Measurements from ENCODE around the gene ACSL1.
"Not testable (repeated sequence)": the region's sequence is repeated elsewhere in the genome, so short reads cannot be mapped to it uniquely, and the experiment has no call there.

ACSL1 gene

GRCh38 chr4:184825896-184826690 is at the start of gene ACSL1:
Gene ACSL1, minus strand, starts transcription at chr4:184825968. Its CDS starts 22,454 bp downstream, at chr4:184803514.
- peak in 1 of 2 experiments; percentile 38 for DNase-seq

DNA sequence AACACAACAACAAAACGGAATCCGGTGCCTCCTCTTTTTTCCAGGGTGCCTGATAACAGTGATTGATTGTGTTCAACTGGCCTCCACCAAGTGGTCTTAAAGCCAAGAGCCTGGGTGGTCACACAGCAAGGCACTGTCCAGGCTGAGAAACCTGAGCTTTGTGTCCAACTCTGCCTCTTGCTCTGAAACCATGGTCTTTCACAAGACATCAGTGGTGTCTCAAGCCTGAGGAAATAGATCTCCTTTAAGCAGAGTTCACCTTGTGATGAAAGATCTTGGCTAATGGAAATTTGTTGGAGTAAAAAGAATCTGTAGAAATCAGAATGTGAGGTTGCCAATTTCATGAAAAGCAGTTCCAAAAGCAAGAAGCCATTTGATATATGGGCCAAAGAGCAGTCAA is 47.3 kb upstream of the ACSL1 start:
- no peak for DNase-seq

DNA sequence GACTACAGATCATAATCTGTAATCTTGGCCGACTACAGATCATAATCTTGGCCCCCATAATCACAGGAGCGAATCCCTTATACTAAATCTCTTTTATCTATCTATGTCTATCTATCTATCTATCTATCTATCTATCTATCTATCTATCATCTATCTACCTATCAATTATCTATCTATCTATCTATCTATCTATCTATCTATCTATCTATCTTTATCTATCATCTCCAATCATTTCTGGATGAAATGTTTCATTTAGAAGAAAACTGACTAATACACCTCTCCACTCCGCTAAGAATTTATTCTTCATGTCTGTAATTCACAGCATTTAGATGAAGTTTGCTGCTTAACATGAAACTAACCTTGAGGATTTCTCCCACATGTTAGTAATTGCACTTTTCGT is 45.0 kb upstream of the ACSL1 start:
- DNase-seq: no peak

DNA sequence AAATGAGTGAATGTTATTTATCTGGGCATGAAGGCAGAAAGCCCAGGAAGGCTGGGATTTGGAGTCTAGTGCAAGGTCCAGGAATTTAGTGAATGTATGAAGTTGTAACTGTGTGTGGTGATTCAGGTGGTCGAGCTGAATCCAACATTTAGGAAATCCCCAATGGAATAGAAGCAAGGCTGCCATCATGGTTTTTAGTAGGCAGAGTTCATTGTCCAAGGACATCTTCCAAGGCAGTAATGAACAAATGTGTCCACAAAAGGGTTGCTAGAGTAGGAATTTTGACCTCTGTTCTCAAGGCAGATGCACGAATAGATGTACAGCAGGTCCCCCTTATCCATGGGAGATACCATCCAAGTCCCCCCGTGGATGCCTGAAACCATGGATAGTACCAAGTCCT is 42.9 kb upstream of the ACSL1 start:
- DNase-seq: no peak

DNA sequence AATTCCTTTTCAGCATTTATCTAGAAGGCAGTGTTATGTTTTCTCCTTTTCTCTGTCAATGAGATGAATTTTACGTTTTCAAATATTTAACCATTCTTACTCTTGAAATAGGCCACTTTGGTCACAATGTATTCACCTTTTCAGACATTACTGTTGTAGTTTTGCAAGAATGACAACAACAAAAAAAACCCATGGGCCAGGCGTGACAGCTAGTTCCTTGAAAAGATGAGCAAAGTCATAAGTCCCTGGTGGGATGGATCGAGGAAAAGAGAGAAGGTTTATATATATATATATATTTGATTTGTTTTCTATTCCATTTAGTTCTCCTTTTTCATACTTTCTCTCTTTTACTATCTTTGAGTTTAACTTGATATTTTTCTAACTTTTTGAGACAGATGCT is 38.1 kb upstream of the ACSL1 start:
- DNase-seq: no peak

- no peak for DNase-seq
Measured at GRCh38 chr4:184861047-184861446, 35.3 kb upstream of the ACSL1 start.

GRCh38 chr4:184860018-184860779 is 34.4 kb upstream of the ACSL1 start:
- DNase-seq: no peak

GRCh38 chr4:184857441-184858121 is 31.8 kb upstream of the ACSL1 start:
- no peak for DNase-seq

GRCh38 chr4:184856277-184856609 is 30.5 kb upstream of the ACSL1 start:
- DNase-seq: no peak

DNA sequence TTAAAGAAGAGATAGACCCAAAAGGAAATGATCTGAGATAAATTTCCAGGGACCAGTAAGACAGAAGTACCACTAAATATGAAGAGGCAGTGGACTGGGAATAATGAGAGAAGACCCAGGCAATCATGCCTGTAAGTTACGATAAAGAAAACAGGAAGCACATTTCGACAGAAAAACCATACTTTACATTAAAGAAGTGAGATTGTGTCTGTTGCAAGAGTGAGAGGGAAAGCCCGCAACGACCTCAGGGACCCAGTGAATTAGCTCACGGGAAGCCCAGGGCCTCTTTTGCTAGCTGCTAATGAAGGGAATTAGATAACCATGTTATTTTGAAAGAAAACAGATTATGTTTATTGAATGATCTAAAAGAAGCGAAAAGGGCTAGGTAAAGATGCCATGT is 28.9 kb upstream of the ACSL1 start:
- DNase-seq: no peak

DNA sequence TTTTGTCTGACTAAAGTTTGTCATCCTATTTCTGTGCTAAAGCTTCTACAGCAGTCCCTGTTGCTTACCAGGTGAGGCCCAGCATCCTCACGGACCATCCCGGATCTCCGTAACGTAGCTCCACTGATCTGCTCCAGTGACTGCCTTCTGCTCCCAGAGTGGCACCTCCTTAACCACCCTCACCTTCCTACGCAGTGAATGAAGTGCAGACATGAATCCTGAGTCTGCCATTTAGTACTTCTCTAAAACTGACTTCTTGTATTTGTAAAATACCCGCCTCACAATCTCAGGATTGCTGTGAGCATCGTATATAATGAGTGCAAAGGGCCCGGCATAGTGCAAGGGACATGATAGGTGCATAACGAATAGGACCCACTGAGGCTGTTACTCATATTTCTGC is 27.7 kb upstream of the ACSL1 start:
- DNase-seq: no peak

DNA sequence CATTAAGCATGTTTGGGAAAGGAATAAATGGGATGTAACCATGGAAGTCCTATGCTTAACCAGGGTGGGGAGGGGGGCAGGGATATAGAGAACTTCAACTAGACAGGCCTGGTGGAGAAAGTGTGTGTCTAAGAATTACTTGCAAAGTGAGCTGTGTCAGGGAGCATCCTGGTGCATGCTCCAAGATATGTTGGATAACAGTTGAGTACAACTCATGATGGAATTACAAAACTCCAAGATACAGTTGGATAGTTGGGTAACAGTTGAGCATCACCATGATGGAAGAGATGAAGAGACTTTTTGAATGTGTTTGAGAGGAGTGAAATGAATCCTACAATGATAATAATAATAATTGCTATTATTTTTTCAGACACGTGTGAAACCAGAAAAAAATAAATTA is 26.1 kb upstream of the ACSL1 start:
- no peak for DNase-seq

DNA sequence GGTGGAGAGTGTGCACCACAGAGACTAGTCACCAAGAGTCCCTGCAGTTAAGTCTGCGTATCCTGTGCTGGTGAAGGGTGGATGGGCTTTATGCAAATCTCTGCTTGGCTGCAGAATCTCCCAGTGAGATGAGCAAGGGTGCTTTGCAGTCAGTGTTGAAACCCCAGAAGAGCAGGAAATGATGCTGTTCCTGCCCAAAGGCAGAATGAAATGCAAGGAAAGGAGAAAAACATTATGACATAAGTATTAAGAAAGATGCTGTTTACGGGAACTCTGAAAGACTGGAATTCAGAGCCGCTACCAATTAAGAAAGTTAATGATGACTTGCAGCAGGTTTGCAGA is 25.4 kb upstream of the ACSL1 start:
- no peak for DNase-seq

GRCh38 chr4:184850431-184851199 is 24.8 kb upstream of the ACSL1 start:
- DNase-seq: no peak

GRCh38 chr4:184850018-184850417 is 24.2 kb upstream of the ACSL1 start:
- no peak for DNase-seq

GRCh38 chr4:184849185-184849584 is 23.4 kb upstream of the ACSL1 start:
- no peak for DNase-seq

DNA sequence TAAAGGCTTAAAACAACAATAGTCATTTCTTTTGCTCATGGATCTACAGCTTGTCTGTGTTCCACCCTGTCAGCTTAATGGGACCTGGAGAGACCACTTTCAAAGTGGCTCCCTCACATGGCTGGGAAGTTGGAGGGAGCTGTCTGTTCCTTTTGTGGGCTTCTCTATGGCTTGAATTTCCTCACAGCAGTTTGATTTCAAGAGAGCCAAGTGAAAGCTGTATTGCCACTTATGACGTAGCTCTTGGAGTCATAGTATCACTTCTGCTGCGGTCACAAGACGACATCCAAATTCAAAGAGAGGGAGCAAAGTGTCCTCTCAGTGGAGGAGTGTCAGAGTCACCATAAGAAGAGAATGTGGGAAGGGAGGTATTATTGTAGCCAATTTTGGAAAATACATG is 22.7 kb upstream of the ACSL1 start:
- no peak for DNase-seq

GRCh38 chr4:184846531-184846930 is 20.8 kb upstream of the ACSL1 start:
- no peak for DNase-seq

- DNase-seq: no peak
Measured at GRCh38 chr4:184845367-184846021, 19.7 kb upstream of the ACSL1 start.

DNA sequence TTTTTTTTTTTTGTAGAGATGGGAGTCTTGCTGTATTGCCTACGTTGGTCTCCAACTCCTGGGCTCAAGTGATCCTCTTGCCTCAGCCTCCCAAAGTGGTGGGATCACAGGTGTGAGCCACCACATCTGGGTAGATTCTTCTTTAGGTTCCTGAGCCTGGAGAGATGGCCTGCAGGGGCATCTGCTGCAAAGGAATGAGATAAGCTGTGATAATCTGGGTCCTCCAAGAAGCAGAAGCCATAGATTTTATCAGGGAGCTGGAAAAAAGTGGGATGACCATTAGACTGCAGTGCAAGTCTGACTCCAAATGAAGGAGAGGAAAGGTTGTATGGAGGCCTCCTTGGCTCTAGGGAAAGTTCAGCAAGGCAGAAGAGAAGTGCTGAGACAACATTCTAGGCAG is 19.0 kb upstream of the ACSL1 start:
- no peak for DNase-seq

DNA sequence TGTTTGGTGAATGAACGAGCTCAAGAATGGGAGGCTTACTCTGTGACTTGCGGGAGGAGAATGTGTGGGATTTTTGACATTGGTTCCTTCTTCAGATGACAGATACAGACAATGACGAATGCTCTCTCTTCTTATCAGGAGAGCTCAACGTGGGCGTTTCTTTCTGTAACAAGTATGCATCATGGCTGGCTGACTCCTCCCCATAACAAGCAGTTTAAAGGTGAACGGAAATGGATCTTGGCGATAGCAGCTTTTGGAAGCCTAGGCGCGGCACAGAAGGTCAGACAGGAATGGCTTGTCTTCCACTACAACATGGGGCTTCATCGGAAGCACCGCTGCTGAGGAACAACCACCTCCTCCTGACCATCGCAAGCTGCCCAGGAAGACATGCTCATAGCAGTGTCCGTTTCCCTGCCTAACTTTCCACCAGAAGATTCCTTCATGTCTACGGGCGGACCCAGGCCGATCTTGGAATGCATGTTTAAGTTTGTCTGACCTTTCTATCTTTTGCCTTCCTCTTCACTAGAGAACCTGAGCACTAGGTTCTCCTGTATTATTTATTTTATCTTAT is 18.3 kb upstream of the ACSL1 start:
- DNase-seq: no peak

DNA sequence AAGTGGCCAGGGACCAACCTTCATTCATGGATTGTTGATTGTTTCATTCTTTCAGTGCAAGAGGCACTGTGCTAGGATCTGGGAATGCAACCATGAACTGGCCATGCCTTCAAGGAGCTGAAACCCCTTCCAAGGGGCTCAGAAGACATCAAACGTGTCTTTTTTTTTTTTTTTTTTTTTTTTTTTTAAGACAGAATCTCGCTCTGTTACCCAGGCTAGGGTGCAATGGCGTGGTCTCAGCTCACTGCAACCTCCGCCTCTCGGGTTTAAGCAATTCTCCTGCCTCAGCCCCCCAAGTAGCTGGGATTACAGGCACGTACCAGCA is 13.3 kb upstream of the ACSL1 start:
- DNase-seq: not testable (repeated sequence)
